Hematopoietic multipotent progenitor cell treated with erythropoietin and hydrocortisone succinate and interleukin-3 and kit ligand, for 6 days (in vitro differentiated cells): ENCODE results near the gene PCDHGC4.

ENCODE experiments used
- DNase-seq: peaks from one replicate; pipeline ENCODE4 v3.0.0-alpha.2; 2015

The PCDHGC4 gene

GRCh38 chr5:141512911-141513626, 28.2 kb downstream of the PCDHGC4 start:
- peak; percentile 54 for DNase-seq

DNA sequence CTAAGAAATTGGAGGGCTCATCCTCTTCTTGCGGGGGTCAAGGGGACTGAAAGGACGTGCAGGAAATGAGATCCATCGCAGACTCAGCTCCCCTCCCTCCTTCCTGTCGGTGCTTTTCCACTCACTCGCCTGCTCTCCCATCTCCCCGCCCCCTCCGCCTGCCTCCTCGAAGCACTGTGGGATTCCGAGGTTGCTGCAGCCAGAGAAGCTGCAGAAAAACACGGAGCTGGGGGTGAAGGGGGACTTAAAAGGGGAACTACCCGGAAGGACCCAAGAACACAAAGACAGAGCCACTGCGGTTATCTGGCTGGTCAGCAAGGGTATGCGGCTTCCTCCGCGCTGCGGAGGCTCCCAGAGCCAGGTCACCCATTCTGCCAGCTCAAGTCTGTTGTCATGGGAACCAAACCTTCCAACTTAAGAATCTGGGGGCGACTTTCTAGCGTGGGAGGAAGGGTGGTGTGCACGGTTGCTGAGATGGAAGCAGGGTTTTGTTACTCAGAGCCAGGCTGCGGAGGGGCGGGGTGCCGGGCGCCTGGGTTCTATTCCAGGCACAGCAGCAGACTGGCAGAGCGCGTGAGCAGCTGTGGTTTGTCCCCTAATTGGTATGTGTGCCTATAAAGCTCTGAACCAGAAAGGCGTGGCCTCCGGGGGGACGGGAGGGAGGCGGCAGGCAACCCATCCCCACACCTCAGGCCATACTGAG, 28.9 kb downstream of the PCDHGC4 start:
- peak; percentile 80 for DNase-seq

- no peak for DNase-seq
These were observed 29.7 kb downstream of the PCDHGC4 start for GRCh38 chr5:141514330-141515133.

GRCh38 chr5:141515141-141515540, 30.3 kb downstream of the PCDHGC4 start:
- no peak for DNase-seq

DNA sequence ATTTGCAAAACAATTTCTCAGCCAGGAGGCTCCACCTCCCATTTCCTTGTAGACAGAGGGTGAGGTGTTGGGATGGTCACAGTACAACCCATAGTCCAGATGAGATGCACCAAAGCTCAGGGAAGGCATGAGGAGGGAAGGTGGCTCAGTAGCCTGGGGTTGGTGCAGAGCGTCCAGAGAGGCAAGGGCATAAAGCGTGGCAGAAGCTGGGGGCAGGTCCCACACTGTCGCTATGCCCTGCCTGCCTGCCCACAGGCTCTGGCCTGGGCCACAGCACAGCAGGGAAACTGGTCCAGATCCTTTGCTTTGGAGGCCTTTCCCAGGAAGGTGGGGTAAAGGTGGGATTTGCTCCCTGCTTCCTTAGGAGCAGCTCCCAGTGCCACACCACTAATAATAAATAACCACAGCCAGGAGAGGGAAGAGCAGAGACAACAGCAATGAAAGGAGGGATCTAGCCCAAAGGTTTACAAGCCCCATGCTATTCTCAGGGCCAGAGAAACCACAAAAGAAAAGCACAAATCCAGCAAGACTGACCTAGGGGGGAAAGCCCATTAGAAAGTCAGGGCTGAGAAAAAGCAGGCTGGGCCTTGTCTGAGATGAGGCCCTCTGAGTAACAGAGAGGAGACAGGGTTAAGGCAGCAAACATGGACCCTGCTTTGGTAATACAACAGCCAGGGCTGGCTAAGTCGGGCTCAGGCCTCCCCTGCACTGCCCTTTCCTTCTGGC, 31.3 kb downstream of the PCDHGC4 start:
- DNase-seq: no peak

- DNase-seq: no peak
These were observed 31.8 kb downstream of the PCDHGC4 start for GRCh38 chr5:141516672-141517025.

DNA sequence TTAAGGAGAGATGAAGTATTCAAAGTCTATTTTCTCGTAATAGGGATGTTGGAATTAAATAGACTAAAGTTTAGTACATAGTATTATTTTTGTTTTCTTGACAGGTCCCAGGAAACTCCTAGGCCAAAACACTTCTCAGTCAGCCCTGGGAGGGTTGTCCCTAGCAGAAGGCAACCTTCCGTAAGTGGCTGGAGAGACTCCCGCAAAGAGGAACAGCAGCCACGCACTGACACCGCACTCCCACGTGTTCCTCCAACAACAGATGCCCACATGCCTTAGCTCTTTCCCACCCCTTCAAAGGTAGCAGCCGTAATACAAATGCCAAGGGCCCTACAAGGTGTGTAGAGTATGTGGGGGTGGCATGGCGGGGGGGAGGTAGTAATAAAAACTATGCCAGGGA, 32.5 kb downstream of the PCDHGC4 start:
- no peak for DNase-seq

- DNase-seq: no peak
These were observed 33.2 kb downstream of the PCDHGC4 start for GRCh38 chr5:141517880-141518617.

- no peak for DNase-seq
These were observed 33.8 kb downstream of the PCDHGC4 start for GRCh38 chr5:141518618-141519015.

GRCh38 chr5:141519605-141520565, 35.1 kb downstream of the PCDHGC4 start:
- DNase-seq: no peak

DNA sequence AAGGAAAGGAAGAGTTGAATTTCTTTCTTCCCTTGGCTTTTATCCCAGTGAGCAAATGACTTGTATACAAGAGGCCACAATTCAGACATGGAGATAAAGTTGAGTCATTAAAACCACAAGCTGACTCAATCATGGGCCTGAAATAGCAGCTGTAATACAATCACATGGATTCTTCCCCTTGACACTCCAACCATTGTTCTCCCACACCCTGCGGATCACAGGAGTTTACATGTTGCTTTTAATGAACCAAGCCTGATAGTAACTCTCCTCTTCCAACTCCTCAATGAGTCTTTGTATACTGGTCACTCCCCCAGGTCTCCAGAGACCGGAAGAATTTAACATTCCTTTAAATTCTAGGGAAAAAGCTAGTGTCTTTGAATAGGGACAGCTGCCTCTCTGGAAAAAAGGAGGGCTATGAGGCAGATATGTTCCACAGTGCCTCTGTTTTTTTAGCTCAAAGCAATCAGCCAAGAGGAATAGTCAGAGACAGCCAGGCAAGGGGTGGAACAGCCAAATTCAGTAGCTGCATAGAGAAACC, 36.5 kb downstream of the PCDHGC4 start:
- DNase-seq: peak; percentile 83

DNA sequence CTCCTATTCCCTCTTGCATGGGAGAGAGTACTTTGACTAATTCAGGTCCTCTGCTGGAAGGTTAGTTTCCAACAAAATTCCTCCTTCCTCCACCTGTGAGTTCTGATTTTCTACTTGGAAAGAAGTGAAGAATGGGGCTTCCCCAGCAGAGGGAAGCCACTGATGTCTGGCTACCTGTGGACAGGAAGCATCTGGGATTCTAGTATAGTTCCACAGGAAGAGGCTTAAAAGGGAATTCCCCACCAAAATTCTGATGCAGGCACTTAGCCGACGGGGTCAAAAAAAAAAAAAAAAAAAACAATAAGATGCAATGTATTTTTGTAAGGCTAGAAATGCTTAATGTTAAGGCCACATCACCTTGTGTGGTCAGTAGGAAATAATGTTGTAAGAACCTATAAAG, 37.5 kb downstream of the PCDHGC4 start:
- DNase-seq: no peak

GRCh38 chr5:141523991-141524390, 39.2 kb downstream of the PCDHGC4 start:
- DNase-seq: no peak

GRCh38 chr5:141524604-141525597, 40.1 kb downstream of the PCDHGC4 start:
- DNase-seq: peak; percentile 77

- DNase-seq: no peak
These were observed 40.8 kb downstream of the PCDHGC4 start for GRCh38 chr5:141525653-141526052.

GRCh38 chr5:141527426-141527825, 42.6 kb downstream of the PCDHGC4 start:
- no peak for DNase-seq

DNA sequence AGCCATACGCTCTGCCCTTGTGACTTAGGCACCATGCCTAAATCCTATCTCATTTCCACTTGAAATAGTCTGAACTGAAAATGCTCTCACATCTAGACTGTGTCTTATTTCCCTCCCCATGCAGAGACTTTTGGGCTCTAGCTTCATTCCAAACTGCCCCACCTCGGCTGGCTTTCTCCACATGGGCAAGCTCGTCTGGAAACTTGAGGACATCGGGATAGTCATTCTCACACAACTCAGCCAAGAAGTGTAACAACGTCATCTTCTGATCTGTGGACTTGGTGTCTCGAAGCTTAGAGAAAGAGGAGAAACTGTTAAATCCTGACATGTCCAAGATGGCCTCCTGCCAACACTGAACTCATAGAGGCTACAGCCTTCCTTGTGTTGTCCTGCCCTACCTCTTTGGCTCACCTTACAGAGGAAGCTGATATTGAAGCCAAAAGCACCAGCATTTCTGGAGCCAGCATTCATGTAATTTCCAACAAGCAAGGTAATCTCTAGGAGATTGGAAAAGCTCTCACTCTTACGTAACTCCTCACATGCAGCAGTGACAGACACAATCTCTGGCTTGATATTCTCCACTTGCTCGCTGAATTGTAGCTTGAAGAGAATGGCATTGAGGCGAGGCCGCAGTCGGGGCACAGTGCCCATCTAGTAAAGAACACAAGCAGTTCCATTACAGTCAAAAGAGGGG, 43.6 kb downstream of the PCDHGC4 start:
- no peak for DNase-seq

- no peak for DNase-seq
These were observed 44.2 kb downstream of the PCDHGC4 start for GRCh38 chr5:141529002-141529401.

- DNase-seq: no peak
These were observed 45.0 kb downstream of the PCDHGC4 start for GRCh38 chr5:141529873-141530272.
